ENCODE results near the gene DISP3.
"Not testable (repeated sequence)": the region's sequence is repeated elsewhere in the genome, so short reads cannot be mapped to it uniquely, and the experiment has no call there.

The DISP3 gene

DNA sequence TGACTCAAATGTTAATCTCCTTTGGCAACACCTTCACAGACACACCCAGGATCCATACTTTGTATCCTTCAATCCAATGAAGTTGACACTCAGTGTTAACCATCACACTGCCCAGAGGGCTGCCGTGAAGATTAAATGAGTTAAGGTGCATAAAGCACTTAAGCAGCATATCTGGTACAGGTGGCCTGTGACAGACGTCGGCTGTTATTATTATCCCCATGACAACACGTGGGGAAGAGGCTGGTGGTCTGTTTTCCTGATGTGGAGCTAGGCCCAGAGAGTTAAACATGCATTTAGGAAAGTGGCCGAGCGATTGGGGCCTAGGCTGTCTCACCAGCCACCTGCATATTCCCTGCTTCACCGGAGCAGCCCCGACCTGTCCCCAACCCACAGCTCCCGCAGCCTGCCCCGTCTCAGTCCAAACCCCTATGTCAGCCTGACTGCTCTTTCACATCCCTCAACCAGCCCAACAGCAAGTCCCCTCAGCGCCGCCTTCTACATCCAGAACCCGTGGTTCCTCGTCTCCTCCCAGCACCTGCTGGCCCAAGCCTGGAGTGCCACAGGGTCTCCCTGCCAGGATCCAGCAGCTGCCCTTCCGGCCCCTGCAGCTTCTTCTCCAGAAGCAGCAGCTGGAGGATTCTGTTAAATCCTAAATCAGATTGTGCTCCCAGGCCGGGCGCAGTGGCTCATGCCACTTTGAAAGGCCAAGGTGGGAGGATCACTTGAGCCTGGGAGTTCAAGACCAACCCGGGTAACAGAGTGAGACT, 97.3 kb downstream of the DISP3 start:
- Histone ChIP-seq H3K79me2 (ENCODE audit: insufficient read depth, low read length) (no peaks in the 10 kb centered on the region), H3K9me3 (ENCODE audit: low read length) (no peaks in the 10 kb centered on the region), H3K27me3 (ENCODE audit: insufficient read depth, low read length) (peaks cover 3% of the 10 kb centered on the region; the same call in 1 of the 2 replicates), H2AFZ (ENCODE audit: low read length) (no peak overlapping the region), H3K36me3 (ENCODE audit: insufficient read depth, low read length) (no peaks in the 10 kb centered on the region), H4K20me1 (ENCODE audit: insufficient read depth, low read length) (no peaks in the 10 kb centered on the region), H3F3A (ENCODE audit: insufficient read depth, low read length) (no peaks in the 10 kb centered on the region), H3K9me2 (ENCODE audit: low read depth, low read length) (no peaks in the 10 kb centered on the region), H3K4me2 (ENCODE audit: low read length) (no peak overlapping the region), H3K4me3 (ENCODE audit: low read depth, low read length, poor library complexity, severe bottlenecking) (no peak overlapping the region), H3K9ac (ENCODE audit: low read length) (no peak overlapping the region), H3K27ac (ENCODE audit: low read depth, low read length, poor library complexity, severe bottlenecking) (no peak overlapping the region), H3K4me1 (ENCODE audit: insufficient read depth, low read length, severe bottlenecking) (no peaks in the 10 kb centered on the region)
- no peak for TF ChIP-seq EZH2 (IDR thresholded peaks at IDR 0.05; ENCODE audit: borderline replicate concordance, low read length)
- TF ChIP-seq, protein P1, sequence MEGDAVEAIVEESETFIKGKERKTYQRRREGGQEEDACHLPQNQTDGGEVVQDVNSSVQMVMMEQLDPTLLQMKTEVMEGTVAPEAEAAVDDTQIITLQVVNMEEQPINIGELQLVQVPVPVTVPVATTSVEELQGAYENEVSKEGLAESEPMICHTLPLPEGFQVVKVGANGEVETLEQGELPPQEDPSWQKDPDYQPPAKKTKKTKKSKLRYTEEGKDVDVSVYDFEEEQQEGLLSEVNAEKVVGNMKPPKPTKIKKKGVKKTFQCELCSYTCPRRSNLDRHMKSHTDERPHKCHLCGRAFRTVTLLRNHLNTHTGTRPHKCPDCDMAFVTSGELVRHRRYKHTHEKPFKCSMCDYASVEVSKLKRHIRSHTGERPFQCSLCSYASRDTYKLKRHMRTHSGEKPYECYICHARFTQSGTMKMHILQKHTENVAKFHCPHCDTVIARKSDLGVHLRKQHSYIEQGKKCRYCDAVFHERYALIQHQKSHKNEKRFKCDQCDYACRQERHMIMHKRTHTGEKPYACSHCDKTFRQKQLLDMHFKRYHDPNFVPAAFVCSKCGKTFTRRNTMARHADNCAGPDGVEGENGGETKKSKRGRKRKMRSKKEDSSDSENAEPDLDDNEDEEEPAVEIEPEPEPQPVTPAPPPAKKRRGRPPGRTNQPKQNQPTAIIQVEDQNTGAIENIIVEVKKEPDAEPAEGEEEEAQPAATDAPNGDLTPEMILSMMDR (IDR thresholded peaks at IDR 0.05; ENCODE audit: low read length) = no peak

DNA sequence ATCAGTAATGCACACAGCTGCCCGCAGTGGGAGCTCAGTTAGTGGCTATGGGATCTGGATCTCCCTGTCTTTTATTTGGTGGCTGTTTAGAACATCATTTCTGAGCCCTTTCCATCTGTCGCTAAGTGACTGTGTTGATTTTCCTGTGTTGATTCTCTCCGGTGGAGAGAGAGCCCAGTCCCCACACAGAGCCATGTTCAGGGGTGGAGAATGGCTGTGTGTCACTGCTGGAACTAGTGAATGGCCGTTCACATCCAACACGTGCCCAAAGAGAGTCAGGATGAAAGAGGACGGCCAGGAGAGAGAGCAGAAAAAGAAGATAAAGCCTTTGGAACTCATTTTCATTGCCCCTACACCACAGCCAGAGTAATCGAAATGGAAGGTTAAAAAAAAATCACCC, 99.0 kb downstream of the DISP3 start:
- H3K36me3 ChIP-seq (ENCODE audit: insufficient read depth, low read length) = no peaks in the 10 kb centered on the region
- no peaks in the 10 kb centered on the region for H3F3A ChIP-seq (ENCODE audit: insufficient read depth, low read length)
- peaks cover 9% of the 10 kb centered on the region; the same call in 1 of the 2 replicates for H3K27me3 ChIP-seq (ENCODE audit: insufficient read depth, low read length)
- TF ChIP-seq EZH2 (IDR thresholded peaks at IDR 0.05; ENCODE audit: borderline replicate concordance, low read length) = no peak
- TF ChIP-seq, protein P1 (IDR thresholded peaks at IDR 0.05; ENCODE audit: low read length) = no peak
- H3K4me1 ChIP-seq (ENCODE audit: insufficient read depth, low read length, severe bottlenecking) = no peaks in the 10 kb centered on the region
- H3K4me3 ChIP-seq (ENCODE audit: low read depth, low read length, poor library complexity, severe bottlenecking) = no peak overlapping the region
- H4K20me1 ChIP-seq (ENCODE audit: insufficient read depth, low read length) = no peaks in the 10 kb centered on the region
- no peaks in the 10 kb centered on the region for H3K9me2 ChIP-seq (ENCODE audit: low read depth, low read length)
- no peak overlapping the region for H2AFZ ChIP-seq (ENCODE audit: low read length)
- no peak overlapping the region for H3K9ac ChIP-seq (ENCODE audit: low read length)
- H3K9me3 ChIP-seq (ENCODE audit: low read length) = no peaks in the 10 kb centered on the region
- H3K79me2 ChIP-seq (ENCODE audit: insufficient read depth, low read length) = no peaks in the 10 kb centered on the region
- no peak overlapping the region for H3K27ac ChIP-seq (ENCODE audit: low read depth, low read length, poor library complexity, severe bottlenecking)
- no peak overlapping the region for H3K4me2 ChIP-seq (ENCODE audit: low read length)

DNA sequence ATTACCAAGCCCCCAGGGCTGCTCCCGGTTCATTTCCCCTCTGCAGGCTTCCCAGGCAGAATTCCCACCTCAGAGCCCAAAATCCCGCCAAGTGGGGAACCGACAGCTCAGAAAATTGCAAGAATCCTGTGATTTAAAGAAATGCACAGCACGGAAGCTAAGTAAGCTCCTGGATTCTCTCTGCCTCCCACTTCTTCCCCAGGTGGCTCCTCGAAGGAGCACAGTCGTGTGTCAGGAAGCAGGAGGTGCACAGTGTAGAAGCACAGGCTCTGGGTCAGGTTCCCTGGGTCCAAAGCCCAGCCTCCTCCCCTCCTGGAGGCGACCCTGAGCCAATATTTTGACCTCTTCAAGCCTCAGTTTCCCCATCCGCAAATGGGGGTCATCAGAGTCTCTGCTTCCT, 100.6 kb downstream of the DISP3 start:
- H3K9me3 ChIP-seq (ENCODE audit: low read length) = no peaks in the 10 kb centered on the region
- no peak overlapping the region for H3K9ac ChIP-seq (ENCODE audit: low read length)
- H3K9me2 ChIP-seq (ENCODE audit: low read depth, low read length) = no peaks in the 10 kb centered on the region
- peaks cover 9% of the 10 kb centered on the region; the same call in 1 of the 2 replicates for H3K27me3 ChIP-seq (ENCODE audit: insufficient read depth, low read length)
- H2AFZ ChIP-seq (ENCODE audit: low read length) = no peak overlapping the region
- H3K4me1 ChIP-seq (ENCODE audit: insufficient read depth, low read length, severe bottlenecking) = no peaks in the 10 kb centered on the region
- no peaks in the 10 kb centered on the region for H3K79me2 ChIP-seq (ENCODE audit: insufficient read depth, low read length)
- H3K27ac ChIP-seq (ENCODE audit: low read depth, low read length, poor library complexity, severe bottlenecking) = no peak overlapping the region
- no peaks in the 10 kb centered on the region for H3K36me3 ChIP-seq (ENCODE audit: insufficient read depth, low read length)
- no peaks in the 10 kb centered on the region for H3F3A ChIP-seq (ENCODE audit: insufficient read depth, low read length)
- H4K20me1 ChIP-seq (ENCODE audit: insufficient read depth, low read length) = no peaks in the 10 kb centered on the region
- peak overlapping the region; percentile 29 for H3K4me3 ChIP-seq (ENCODE audit: low read depth, low read length, poor library complexity, severe bottlenecking)
- peak overlapping the region; percentile 17; the same call in 1 of the 2 replicates for H3K4me2 ChIP-seq (ENCODE audit: low read length)
- no peak for TF ChIP-seq EZH2 (IDR thresholded peaks at IDR 0.05; ENCODE audit: borderline replicate concordance, low read length)
- TF ChIP-seq, protein P1 (IDR thresholded peaks at IDR 0.05; ENCODE audit: low read length) = no peak

DNA sequence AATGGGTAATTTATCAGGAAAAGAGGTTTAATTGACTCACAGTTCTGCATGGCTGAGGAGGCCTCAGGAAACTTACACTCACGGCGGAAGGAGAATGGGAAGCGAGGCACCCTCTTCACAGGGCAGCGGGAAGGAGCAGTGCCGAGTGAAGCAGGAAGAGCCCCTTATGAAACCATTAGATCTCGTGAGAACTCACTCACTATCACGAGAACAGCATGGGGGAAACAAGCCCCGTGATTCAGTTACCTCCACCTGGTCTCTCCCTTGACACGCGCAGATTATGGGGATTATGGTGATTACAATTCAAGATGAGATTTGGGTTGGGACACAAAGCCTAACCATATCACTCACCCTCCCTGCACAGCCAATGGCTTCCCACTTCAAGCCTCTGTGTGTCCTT, 101.1 kb downstream of the DISP3 start:
- not testable (repeated sequence) for H3K9me2 ChIP-seq (ENCODE audit: low read depth, low read length); H4K20me1 ChIP-seq (ENCODE audit: insufficient read depth, low read length); H3K4me1 ChIP-seq (ENCODE audit: insufficient read depth, low read length, severe bottlenecking); H3K9ac ChIP-seq (ENCODE audit: low read length); H3K36me3 ChIP-seq (ENCODE audit: insufficient read depth, low read length); H3K27me3 ChIP-seq (ENCODE audit: insufficient read depth, low read length); H3K9me3 ChIP-seq (ENCODE audit: low read length); H3K27ac ChIP-seq (ENCODE audit: low read depth, low read length, poor library complexity, severe bottlenecking); H3F3A ChIP-seq (ENCODE audit: insufficient read depth, low read length); H3K79me2 ChIP-seq (ENCODE audit: insufficient read depth, low read length); H2AFZ ChIP-seq (ENCODE audit: low read length)
- peak overlapping the region; percentile 17; the same call in 1 of the 2 replicates for H3K4me2 ChIP-seq (ENCODE audit: low read length)
- H3K4me3 ChIP-seq (ENCODE audit: low read depth, low read length, poor library complexity, severe bottlenecking) = peak overlapping the region; percentile 29

All from OCI-LY1 (cell line).